Right lobe of liver (tissue), 6 donors: ENCODE data around the gene UBALD2. TPM values are rescaled to one million over a fixed set of nuclear protein-coding genes. Genes with fewer than 3 reads are reported as not detected.
A peak's percentile ranks its signal among the peaks of the same experiment; 100 is the strongest.
"Not testable (repeated sequence)": the region's sequence is repeated elsewhere in the genome, so short reads cannot be mapped to it uniquely, and the experiment has no call there.

Source experiments
- ATAC-seq, 4 donors: fragments of 200-7000 bp; cut with Tn5 transposase; one replicate each; pipeline ENCODE4 v1.9.1; 2020; ENCODE audit warnings: mild to moderate bottlenecking in 4 of 4, moderate library complexity in 4 of 4
- DNase-seq, 3 donors: peaks; one replicate each; pipeline ENCODE4 v3.0.0-alpha.2; 2020
- H3K27ac ChIP-seq, 3 donors: fragments of 200-600 bp; one replicate each; pipeline ENCODE4 v1.8.0; 2022
- H3K27me3 ChIP-seq, 2 donors: fragments of 200-600 bp; one replicate each; pipeline ENCODE4 v1.8.0; 2022
- H3K36me3 ChIP-seq, 4 donors: fragments of 200-600 bp; sonication (generic) in 1 of 4; one replicate each; pipeline versions ENCODE4 v1.5.1 to v1.8.0; 2017 to 2022; ENCODE audit warnings: control low read depth in 1 of 4
- H3K4me1 ChIP-seq, 4 donors: fragments of 200-600 bp; sonication (generic) in 1 of 4; one replicate each; pipeline versions ENCODE4 v1.5.1 to v1.8.0; 2017 to 2022; ENCODE audit warnings: control low read depth in 1 of 4
- H3K4me3 ChIP-seq, 3 donors: fragments of 200-600 bp; one replicate each; pipeline ENCODE4 v1.8.0; 2022
- H3K9me3 ChIP-seq, 4 donors: fragments of 200-600 bp; sonication (generic) in 1 of 4; one replicate each; pipeline versions ENCODE4 v1.5.1 to v1.8.0; 2017 to 2022; ENCODE audit warnings: control low read depth in 1 of 4
- POLR2A ChIP-seq: fragments of 450-650 bp; IDR thresholded peaks from one replicate; pipeline ENCODE4 v1.6.1; 2017; ENCODE audit warnings: antibody characterized with exemption, mild to moderate bottlenecking
- WGBS: methylation state at CpG from one replicate; pipeline ENCODE4 v1.1.6; 2018; ENCODE audit warnings: low coverage, low lambda C conversion rate; ENCODE audit not compliant: insufficient coverage; ENCODE audit errors: missing lambda C conversion rate; 5-methylcytosine and 5-hydroxymethylcytosine counted together
- intact Hi-C, 2 donors: fragments of 100-400 bp; cut with DNase I; formaldehyde crosslinking; loops; one replicate each; pipeline versions ENCODE4 v1.11.2 to v1.14.1; 2022
- total RNA-seq, 6 experiments: library from RNA; depleted of rRNA in 2 of 6; stranded (reverse); fragments of >200 nt in 2 of 6; fragmentation: NEBNext Ultra II Directional in 3 of 6; extraction: Animal tissue kit (Norgen Biotek cat#: 25700) in 3 of 6; gene quantifications; one replicate each; pipeline versions ENCODE4 v1.1.0 to v1.2.4, GENCODE V29; 2016 to 2023
- TF ChIP-seq, protein P1 (sequence below), 4 donors: fragments of 200-600 bp in 3 of 4; fragments of 450-650 bp in 1 of 4; IDR thresholded peaks; one replicate each; pipeline versions ENCODE4 v1.5.1 to v1.8.0; 2016 to 2022; ENCODE audit warnings: antibody characterized with exemption in 4 of 4, mild to moderate bottlenecking in 2 of 4
- donor health status: DM: no; HTN: yes; CAD: no.
- donor health status: DM: no; HTN: no; CAD: no.
- donor health status: DM: no; HTN: no; CAD: no.
- donor health status: DM: no; HTN: yes; CAD: no.
- donor health status: DM: no; HTN: yes; CAD: no.

The UBALD2 gene
- total RNA-seq, 6 experiments from 2014 or later, result 7.3 to 17.9 (median 14.5) TPM

GRCh38 chr17:76251478-76252039, 13.6 kb upstream of the UBALD2 start:
- peaks cover 0 to 25% (median 6%) of the 10 kb centered on the region in 4 donors for H3K4me1 ChIP-seq
- no peaks in the 10 kb centered on the region for H3K27me3 ChIP-seq
- no peak for TF ChIP-seq POLR2A
- TF ChIP-seq, protein P1, sequence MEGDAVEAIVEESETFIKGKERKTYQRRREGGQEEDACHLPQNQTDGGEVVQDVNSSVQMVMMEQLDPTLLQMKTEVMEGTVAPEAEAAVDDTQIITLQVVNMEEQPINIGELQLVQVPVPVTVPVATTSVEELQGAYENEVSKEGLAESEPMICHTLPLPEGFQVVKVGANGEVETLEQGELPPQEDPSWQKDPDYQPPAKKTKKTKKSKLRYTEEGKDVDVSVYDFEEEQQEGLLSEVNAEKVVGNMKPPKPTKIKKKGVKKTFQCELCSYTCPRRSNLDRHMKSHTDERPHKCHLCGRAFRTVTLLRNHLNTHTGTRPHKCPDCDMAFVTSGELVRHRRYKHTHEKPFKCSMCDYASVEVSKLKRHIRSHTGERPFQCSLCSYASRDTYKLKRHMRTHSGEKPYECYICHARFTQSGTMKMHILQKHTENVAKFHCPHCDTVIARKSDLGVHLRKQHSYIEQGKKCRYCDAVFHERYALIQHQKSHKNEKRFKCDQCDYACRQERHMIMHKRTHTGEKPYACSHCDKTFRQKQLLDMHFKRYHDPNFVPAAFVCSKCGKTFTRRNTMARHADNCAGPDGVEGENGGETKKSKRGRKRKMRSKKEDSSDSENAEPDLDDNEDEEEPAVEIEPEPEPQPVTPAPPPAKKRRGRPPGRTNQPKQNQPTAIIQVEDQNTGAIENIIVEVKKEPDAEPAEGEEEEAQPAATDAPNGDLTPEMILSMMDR (IDR thresholded peaks at IDR 0.05), result no peak
- 42% methylated on average over 2 of the region's 8 CpGs for WGBS
- no peaks in the 10 kb centered on the region for H3K9me3 ChIP-seq
- peak overlapping the region; percentile 56 to 72 (median 56) for H3K27ac ChIP-seq
- intact Hi-C loops, result no loop called here
- H3K4me3 ChIP-seq, result no peak overlapping the region
- no peaks in the 10 kb centered on the region for H3K36me3 ChIP-seq
- DNase-seq (peak in 1 of 3 donors; percentile 53), ATAC-seq (peak in 3 of 4 donors; percentile 4 to 24 (median 9))

- peak; percentile 82 for TF ChIP-seq POLR2A
- TF ChIP-seq, protein P1 (IDR thresholded peaks at IDR 0.05), result no peak
- H3K27ac ChIP-seq, result peak overlapping the region; percentile 56 to 72 (median 56)
- intact Hi-C loops, result no loop called here
- H3K27me3 ChIP-seq, result no peaks in the 10 kb centered on the region
- peak; percentile 89 to 92 (median 90) for ATAC-seq
- peaks cover 0 to 23% (median 4%) of the 10 kb centered on the region in 4 donors for H3K4me1 ChIP-seq
- no peak overlapping the region for H3K4me3 ChIP-seq
- H3K36me3 ChIP-seq, result no peaks in the 10 kb centered on the region
- DNase-seq, result peak; percentile 77 to 94 (median 81)
- no peaks in the 10 kb centered on the region for H3K9me3 ChIP-seq
- WGBS, result 18% methylated on average over 11 of the region's 11 CpGs
Observed at GRCh38 chr17:76252040-76252954, 12.9 kb upstream of the UBALD2 start.

DNA sequence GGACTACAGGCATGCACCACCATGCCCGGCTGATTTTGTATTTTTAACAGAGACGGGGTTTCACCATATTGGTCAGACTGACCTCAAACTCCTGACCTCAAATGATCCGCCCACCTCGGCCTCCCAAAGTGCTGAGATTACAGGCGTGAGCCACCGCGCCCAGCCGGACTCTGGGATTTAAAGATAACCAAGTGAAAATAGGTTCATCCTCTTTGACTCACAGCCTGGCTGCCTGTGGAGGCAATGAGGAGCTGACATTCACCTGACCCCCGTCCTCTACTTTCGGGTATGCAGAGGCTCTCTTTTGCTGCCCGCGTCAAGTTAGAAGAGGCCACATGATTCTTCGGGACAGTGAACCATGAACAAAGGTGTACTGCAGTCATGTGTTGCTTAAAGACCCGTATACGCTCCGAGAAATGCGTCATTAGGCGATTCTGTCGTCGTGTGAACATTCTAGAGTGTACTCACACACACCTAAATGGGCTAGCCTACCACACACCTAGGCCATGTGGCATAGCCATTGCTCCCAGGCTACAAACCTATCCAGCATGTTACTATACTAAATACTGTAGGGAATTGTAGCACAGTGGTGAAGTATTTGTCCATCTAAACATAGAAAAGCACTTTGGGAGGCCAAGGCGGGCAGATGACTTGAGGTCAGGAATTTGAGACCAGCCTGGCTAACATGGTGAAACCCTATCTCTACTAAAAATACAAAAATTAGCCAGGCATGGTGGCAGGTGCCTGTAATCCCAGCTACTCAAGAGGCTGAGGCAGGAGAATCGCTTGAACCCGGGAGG, 12.0 kb upstream of the UBALD2 start:
- H3K9me3 ChIP-seq, intact Hi-C loops, ATAC-seq, H3K27me3 ChIP-seq, H3K4me3 ChIP-seq, H3K36me3 ChIP-seq: not testable (repeated sequence)
- 89% methylated on average over 21 of the region's 23 CpGs for WGBS
- DNase-seq, result peak in 1 of 3 donors; percentile 48
- H3K27ac ChIP-seq, result peak overlapping the region; percentile 56 to 72 (median 56)
- H3K4me1 ChIP-seq, result peaks cover 0 to 20% (median 4%) of the 10 kb centered on the region in 4 donors

DNA sequence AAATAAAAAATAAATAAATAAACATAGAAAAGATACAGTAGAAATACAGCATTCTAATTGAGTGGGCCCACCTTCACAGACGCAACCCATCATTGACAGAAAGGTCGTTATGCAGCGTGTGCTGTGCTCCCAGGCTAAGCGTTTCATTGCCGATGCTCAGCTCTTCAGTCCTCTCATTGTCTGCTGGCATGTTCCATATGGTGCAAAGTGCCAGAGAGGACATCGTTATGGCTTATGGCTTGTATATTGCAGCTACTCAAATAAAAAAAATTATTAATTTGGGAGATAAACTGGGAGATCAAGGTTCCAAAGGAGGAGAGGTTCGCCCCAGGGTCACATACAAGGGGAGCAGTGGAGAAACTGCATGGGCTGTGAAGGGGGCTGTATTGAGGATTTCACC, 11.3 kb upstream of the UBALD2 start:
- H3K27me3 ChIP-seq, result no peaks in the 10 kb centered on the region
- no peaks in the 10 kb centered on the region for H3K9me3 ChIP-seq
- H3K27ac ChIP-seq, result no peak overlapping the region
- WGBS, result 92% methylated on average over 7 of the region's 7 CpGs
- TF ChIP-seq, protein P1 (IDR thresholded peaks at IDR 0.05), result no peak
- TF ChIP-seq POLR2A, result no peak
- H3K4me1 ChIP-seq, result peaks cover 0 to 19% (median 4%) of the 10 kb centered on the region in 4 donors
- ATAC-seq (no peak), DNase-seq (no peak)
- H3K4me3 ChIP-seq, result no peak overlapping the region
- H3K36me3 ChIP-seq, result no peaks in the 10 kb centered on the region
- intact Hi-C loops, result no loop called here
